ENCODE results near the gene ZFYVE19. TPM values are rescaled to one million over a fixed set of nuclear protein-coding genes. Genes with fewer than 3 reads are reported as not detected.

The ZFYVE19 gene
- total and polyA plus RNA-seq, 2 donors (not counting 3 experiments of a cell fraction or from before 2014, with no cell fraction given), result 29.7 to 47.2 TPM

GRCh38 chr15:40815042-40815698 is 8.3 kb downstream of the ZFYVE19 start:
- no peak for TF ChIP-seq MAX (IDR thresholded peaks at IDR 0.05; ENCODE audit: insufficient read depth, insufficient read length)
- TF ChIP-seq JUN (IDR thresholded peaks at IDR 0.05; ENCODE audit: borderline replicate concordance, insufficient read depth, insufficient read length, low read depth), result no peak
- no peak for TF ChIP-seq GATA2 (IDR thresholded peaks at IDR 0.05; ENCODE audit: insufficient read depth, insufficient read length, low read depth, low read length)
- TF ChIP-seq EZH2 (IDR thresholded peaks at IDR 0.05; ENCODE audit: borderline replicate concordance, low read depth, low read length, severe bottlenecking), result no peak
- TF ChIP-seq CTCF (IDR thresholded peaks at IDR 0.05; ENCODE audit: extremely low read depth in 1 of 2, insufficient read depth in 1 of 2, low read depth in 1 of 2, low read length in 2 of 2), result no peak
- no peak for TF ChIP-seq FOS (IDR thresholded peaks at IDR 0.05; ENCODE audit: borderline replicate concordance, insufficient read depth, low read length)
- TF ChIP-seq POLR2A (IDR thresholded peaks at IDR 0.05; ENCODE audit: low read depth, low read length), result no peak
- TF ChIP-seq POLR2AphosphoS5 (IDR thresholded peaks at IDR 0.05; ENCODE audit: insufficient read depth, low read depth, low read length), result no peak
- no peak for TF ChIP-seq MYC (IDR thresholded peaks at IDR 0.05; ENCODE audit: low read depth, low read length)
- no peaks in the 10 kb centered on the region for H3K4me1 ChIP-seq (ENCODE audit: control insufficient read depth, extremely low read depth, insufficient read depth, low read length)
- H4K20me1 ChIP-seq (replicated peaks; ENCODE audit: control insufficient read depth, extremely low read depth, insufficient read depth, low read length), result no peaks in the 10 kb centered on the region
- no peaks in the 10 kb centered on the region for H3K79me2 ChIP-seq (ENCODE audit: control insufficient read depth, insufficient read depth, low read length)
- no peak overlapping the region for H3K9ac ChIP-seq (replicated peaks; ENCODE audit: extremely low read depth, insufficient read depth, low read length)
- peaks cover 2 to 27% of the 10 kb centered on the region in 2 experiments for H3K36me3 ChIP-seq (ENCODE audit: control insufficient read depth in 2 of 2, extremely low read depth in 1 of 2, insufficient read depth in 2 of 2, low read length in 2 of 2)
- H2AFZ ChIP-seq (ENCODE audit: low read depth, low read length), result no peak overlapping the region
- dilution Hi-C loops (cut with MboI; ENCODE audit: extremely low pct_ligation_motif_present, low sequenced_read_pairs), result no loop called here
- intact Hi-C loops (cut with micrococcal nuclease), result no loop called here
- no peak overlapping the region for H3K4me2 ChIP-seq (ENCODE audit: insufficient read depth, low read length)
- no peak overlapping the region for H3K4me3 ChIP-seq (replicated peaks in 1 of 3; ENCODE audit: insufficient read depth in 1 of 3, low read depth in 1 of 3, low read length in 3 of 3)
- H3K9me3 ChIP-seq (replicated peaks; ENCODE audit: control insufficient read depth, insufficient read depth, low read length), result no peaks in the 10 kb centered on the region
- ChIA-PET POLR2A (no interaction called here), CTCF (interaction anchor here (0.6 to 1.7 kb wide), 3 partner anchors 27 to 1745 kb away, joined by 3 to 5 read pairs (median 4); no protein-coding TSS in a partner anchor)
- DNase-seq (ENCODE audit: low read depth, low spot score) (no peak), FAIRE-seq (no peak)
- no TSS peak for BruUV-seq (replicated peaks)
- no peaks in the 10 kb centered on the region for H3K27me3 ChIP-seq (ENCODE audit: control insufficient read depth in 2 of 2, insufficient read depth in 2 of 2, low read length in 2 of 2)
- no peak overlapping the region for H3K27ac ChIP-seq (ENCODE audit: insufficient read depth, low read depth, low read length)
- H3K9me1 ChIP-seq (replicated peaks; ENCODE audit: control insufficient read depth, extremely low read depth, insufficient read depth, low read length), result no peaks in the 10 kb centered on the region

Measured in endothelial cell of umbilical vein (primary cell).